ENCODE measurements around the gene LZIC. TPM values are rescaled to one million over a fixed set of nuclear protein-coding genes. Genes with fewer than 3 reads are reported as not detected.
"Not testable (repeated sequence)": the region's sequence is repeated elsewhere in the genome, so short reads cannot be mapped to it uniquely, and the experiment has no call there.

The LZIC gene
- total RNA-seq, 1 experiment from 2014 or later: 37.2 TPM

- Mint-ChIP-seq H3K9me3 (ENCODE audit: unreplicated experiment) (no peaks in the 10 kb centered on the region), H3K27ac (ENCODE audit: low read depth, unreplicated experiment) (no peak overlapping the region), H3K4me3 (ENCODE audit: unreplicated experiment) (no peak overlapping the region), H3K36me3 (ENCODE audit: insufficient read depth, unreplicated experiment) (no peaks in the 10 kb centered on the region), H3K27me3 (ENCODE audit: insufficient read depth, unreplicated experiment) (no peaks in the 10 kb centered on the region), H3K4me1 (ENCODE audit: insufficient read depth, unreplicated experiment) (no peaks in the 10 kb centered on the region)
- TF ChIP-seq CTCF (IDR thresholded peaks at IDR 0.05; ENCODE audit: unreplicated experiment): no peak
- BruUV-seq (replicated peaks): no TSS peak
- no peak for DNase-seq (ENCODE audit: unreplicated experiment)
- intact Hi-C loops (cut with micrococcal nuclease): no loop called here
- CTCF ChIA-PET: interaction anchor here (0.7 to 6.6 kb wide), 3 partner anchors 43 to 151 kb away, joined by 3 to 102 read pairs (median 4); no protein-coding TSS in a partner anchor
- POLR2A ChIA-PET: no interaction called here
These were observed 25.3 kb downstream of the LZIC start for GRCh38 chr1:9917901-9918300.

GRCh38 chr1:9917495-9917894 lies 25.7 kb downstream of the LZIC start:
- H3K4me1 Mint-ChIP-seq (ENCODE audit: insufficient read depth, unreplicated experiment); H3K36me3 Mint-ChIP-seq (ENCODE audit: insufficient read depth, unreplicated experiment); BruUV-seq (replicated peaks); H3K27ac Mint-ChIP-seq (ENCODE audit: low read depth, unreplicated experiment); H3K9me3 Mint-ChIP-seq (ENCODE audit: unreplicated experiment); intact Hi-C loops (cut with micrococcal nuclease); H3K4me3 Mint-ChIP-seq (ENCODE audit: unreplicated experiment); H3K27me3 Mint-ChIP-seq (ENCODE audit: insufficient read depth, unreplicated experiment); DNase-seq (ENCODE audit: unreplicated experiment): not testable (repeated sequence)
- ChIA-PET CTCF (interaction anchor here (0.8 to 6.6 kb wide), 3 partner anchors 26 to 43 kb away, joined by 3 to 102 read pairs (median 3); no protein-coding TSS in a partner anchor), POLR2A (interaction anchor here (0.9 to 2.4 kb wide), 2 partner anchors 12 to 26 kb away, joined by 6 to 7 read pairs; partner anchors contain the start of gene NMNAT1)

GRCh38 chr1:9916452-9916851 lies 26.7 kb downstream of the LZIC start:
- POLR2A ChIA-PET: interaction anchor here (0.9 to 2.4 kb wide), 2 partner anchors 13 to 27 kb away, joined by 6 to 7 read pairs; partner anchors contain the start of gene NMNAT1
- no TSS peak for BruUV-seq (replicated peaks)
- Mint-ChIP-seq H3K27ac (ENCODE audit: low read depth, unreplicated experiment) (no peak overlapping the region), H3K9me3 (ENCODE audit: unreplicated experiment) (no peaks in the 10 kb centered on the region), H3K27me3 (ENCODE audit: insufficient read depth, unreplicated experiment) (no peaks in the 10 kb centered on the region), H3K36me3 (ENCODE audit: insufficient read depth, unreplicated experiment) (no peaks in the 10 kb centered on the region), H3K4me1 (ENCODE audit: insufficient read depth, unreplicated experiment) (no peaks in the 10 kb centered on the region), H3K4me3 (ENCODE audit: unreplicated experiment) (no peak overlapping the region)
- TF ChIP-seq CTCF (IDR thresholded peaks at IDR 0.05; ENCODE audit: unreplicated experiment): no peak
- CTCF ChIA-PET: interaction anchor here (0.6 to 6.6 kb wide), 4 partner anchors 21 to 132 kb away, joined by 3 to 102 read pairs (median 4); no protein-coding TSS in a partner anchor
- intact Hi-C loops (cut with micrococcal nuclease): no loop called here
- DNase-seq (ENCODE audit: unreplicated experiment): no peak

- Mint-ChIP-seq H3K4me1 (ENCODE audit: insufficient read depth, unreplicated experiment) (peaks cover 9% of the 10 kb centered on the region), H3K9me3 (ENCODE audit: unreplicated experiment) (no peaks in the 10 kb centered on the region), H3K4me3 (ENCODE audit: unreplicated experiment) (no peak overlapping the region), H3K36me3 (ENCODE audit: insufficient read depth, unreplicated experiment) (no peaks in the 10 kb centered on the region), H3K27ac (ENCODE audit: low read depth, unreplicated experiment) (no peak overlapping the region), H3K27me3 (ENCODE audit: insufficient read depth, unreplicated experiment) (no peaks in the 10 kb centered on the region)
- DNase-seq (ENCODE audit: unreplicated experiment): no peak
- TF ChIP-seq CTCF (IDR thresholded peaks at IDR 0.05; ENCODE audit: unreplicated experiment): no peak
- BruUV-seq (replicated peaks): no TSS peak
- ChIA-PET POLR2A (interaction anchor here (0.8 to 2.8 kb wide), 6 partner anchors 10 to 43 kb away, joined by 3 to 7 read pairs (median 6); no protein-coding TSS in a partner anchor), CTCF (interaction anchor here (0.6 to 6.6 kb wide), 14 partner anchors 10 to 288 kb away, joined by 3 to 102 read pairs (median 4); no protein-coding TSS in a partner anchor)
- intact Hi-C loops (cut with micrococcal nuclease): loop anchor here (1.0 to 5.0 kb wide), 2 partner anchors 39 to 87 kb away; no protein-coding TSS in a partner anchor
These were observed 28.6 kb downstream of the LZIC start for GRCh38 chr1:9914610-9914937.
